Activated CD4-positive, CD25-positive, alpha-beta regulatory T cell (primary cell): ENCODE measurements around the gene NR2E3.
"Not testable (repeated sequence)": the region's sequence is repeated elsewhere in the genome, so short reads cannot be mapped to it uniquely, and the experiment has no call there.

Experiments used
- DNase-seq, 4 experiments: peaks; one replicate each; lab custom pipeline; 2025; lab: John Stamatoyannopoulos, UW

Gene NR2E3

GRCh38 chr15:71815301-71815700 lies 4.9 kb downstream of the NR2E3 start:
- DNase-seq: no peak

- DNase-seq: no peak
Observed at GRCh38 chr15:71817351-71817750, 7.0 kb downstream of the NR2E3 start.

GRCh38 chr15:71820127-71820526 lies 9.8 kb downstream of the NR2E3 start:
- DNase-seq: no peak

GRCh38 chr15:71821547-71822129 lies 11.3 kb downstream of the NR2E3 start:
- DNase-seq: no peak

- no peak for DNase-seq
Observed at GRCh38 chr15:71822890-71823630, 12.7 kb downstream of the NR2E3 start.

- no peak for DNase-seq
Observed at GRCh38 chr15:71823801-71824200, 13.4 kb downstream of the NR2E3 start.

GRCh38 chr15:71825021-71825730 lies 14.8 kb downstream of the NR2E3 start:
- DNase-seq: no peak

- DNase-seq: no peak
Observed at GRCh38 chr15:71826196-71826595, 15.8 kb downstream of the NR2E3 start.

GRCh38 chr15:71830981-71831380 lies 20.6 kb downstream of the NR2E3 start:
- DNase-seq: no peak

GRCh38 chr15:71841563-71841962 lies 31.2 kb downstream of the NR2E3 start:
- DNase-seq: no peak

- no peak for DNase-seq
Observed at GRCh38 chr15:71844916-71845315, 34.6 kb downstream of the NR2E3 start.

- no peak for DNase-seq
Observed at GRCh38 chr15:71853543-71853942, 43.2 kb downstream of the NR2E3 start.

GRCh38 chr15:71858232-71858631 lies 47.9 kb downstream of the NR2E3 start:
- not testable (repeated sequence) for DNase-seq
